GM12878 (cell line): ENCODE results near the gene NOL12.
"Not testable (repeated sequence)": the region's sequence is repeated elsewhere in the genome, so short reads cannot be mapped to it uniquely, and the experiment has no call there.

Experiments used
- ATF2 ChIP-seq: IDR thresholded peaks from 2 replicates; pipeline ENCODE4 v1.6.1; 2012; ENCODE audit warnings: low read length, inconsistent platforms
- CBFB ChIP-seq: IDR thresholded peaks from 2 replicates; pipeline ENCODE4 v1.6.1; 2016; ENCODE audit warnings: antibody characterized with exemption, low read depth
- CTCF ChIP-seq, 3 experiments: IDR thresholded peaks in 2 of 3; conservative IDR thresholded peaks in 1 of 3; 2 replicates each; pipeline ENCODE4 v1.5.1; 2011; ENCODE audit warnings: low read depth in 3 of 3, low read length in 3 of 3, mild to moderate bottlenecking in 3 of 3, control low read depth in 2 of 3, moderate library complexity in 2 of 3, inconsistent platforms in 1 of 3, mixed read lengths in 1 of 3; ENCODE audit not compliant: control insufficient read depth in 2 of 3, insufficient read depth in 1 of 3; ENCODE audit errors: extremely low read depth in 1 of 3
- E2F4 ChIP-seq: IDR thresholded peaks from 2 replicates; pipeline ENCODE4 v1.6.1; 2012; ENCODE audit warnings: low read depth, low read length, improper control_type of control experiment
- JUND ChIP-seq: IDR thresholded peaks from 2 replicates; pipeline ENCODE4 v1.6.1; 2012; ENCODE audit warnings: low read depth, mild to moderate bottlenecking, low read length, improper control_type of control experiment, moderate library complexity
- MAX ChIP-seq: IDR thresholded peaks from 2 replicates; pipeline ENCODE4 v1.6.1; 2012; ENCODE audit warnings: low read depth, low read length, improper control_type of control experiment
- MEF2A ChIP-seq: IDR thresholded peaks from 2 replicates; pipeline ENCODE4 v1.6.1; 2011; ENCODE audit warnings: low read depth, mild to moderate bottlenecking, low read length, moderate library complexity; ENCODE audit not compliant: insufficient read depth
- NR2C2 ChIP-seq: IDR thresholded peaks from 2 replicates; pipeline ENCODE4 v1.6.1; 2011; ENCODE audit warnings: borderline replicate concordance, low read depth; ENCODE audit not compliant: control insufficient read depth, insufficient read length
- POLR2A ChIP-seq: IDR thresholded peaks from 2 replicates; pipeline ENCODE4 v1.6.1; 2011; ENCODE audit warnings: low read depth, mild to moderate bottlenecking, low read length
- POLR2AphosphoS2 ChIP-seq: IDR thresholded peaks from 2 replicates; pipeline ENCODE4 v1.6.1; 2011; ENCODE audit warnings: low read depth, mild to moderate bottlenecking, low read length, improper control_type of control experiment, moderate library complexity
- POLR2AphosphoS5 ChIP-seq: IDR thresholded peaks from 2 replicates; pipeline ENCODE4 v1.6.1; 2011; ENCODE audit warnings: mild to moderate bottlenecking, low read length, inconsistent platforms
- SREBF1 ChIP-seq: IDR thresholded peaks from 2 replicates; pipeline ENCODE4 v1.6.1; 2012; ENCODE audit warnings: mild to moderate bottlenecking, low read length
- TAF1 ChIP-seq: IDR thresholded peaks from 2 replicates; pipeline ENCODE4 v1.6.1; 2011; ENCODE audit warnings: mild to moderate bottlenecking, low read depth, low read length, borderline replicate concordance
- TF ChIP-seq, protein P1 (sequence below): fragments of 450-650 bp; IDR thresholded peaks from 2 replicates; pipeline ENCODE4 v1.6.1; 2017; ENCODE audit warnings: antibody characterized with exemption, mild to moderate bottlenecking, moderate library complexity

DNA sequence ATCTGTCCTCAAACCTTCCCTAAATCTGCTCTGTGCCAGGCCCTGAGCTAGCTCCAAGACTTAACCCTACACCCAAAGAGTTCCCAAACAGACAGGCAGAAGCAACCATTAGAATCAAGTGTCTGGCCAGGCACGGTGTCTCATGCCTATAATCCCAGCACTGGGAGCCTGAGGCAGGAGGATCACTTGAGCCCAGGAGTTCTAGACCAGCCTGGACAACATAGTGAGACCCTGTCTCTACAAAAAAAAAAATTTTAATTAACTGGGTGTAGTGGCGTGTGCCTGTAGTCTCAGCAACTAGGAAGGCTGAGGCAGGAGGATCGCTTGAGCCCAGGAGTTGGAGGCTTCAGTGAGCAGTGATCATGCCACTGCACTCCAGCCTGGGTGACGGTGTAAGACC lies 29.6 kb upstream of the NOL12 start:
- not testable (repeated sequence) for TF ChIP-seq POLR2AphosphoS2; E2F4; TAF1; ATF2; POLR2A; JUND; CBFB; NR2C2; POLR2AphosphoS5; CTCF (IDR thresholded peaks at IDR 0.05 in 2 of 3, conservative IDR thresholded peaks at IDR 0.05 in 1 of 3; ENCODE audit: control insufficient read depth in 2 of 3, extremely low read depth in 1 of 3, insufficient read depth in 1 of 3, low read depth in 3 of 3, low read length in 3 of 3); SREBF1; MEF2A; MAX
- TF ChIP-seq, protein P1, sequence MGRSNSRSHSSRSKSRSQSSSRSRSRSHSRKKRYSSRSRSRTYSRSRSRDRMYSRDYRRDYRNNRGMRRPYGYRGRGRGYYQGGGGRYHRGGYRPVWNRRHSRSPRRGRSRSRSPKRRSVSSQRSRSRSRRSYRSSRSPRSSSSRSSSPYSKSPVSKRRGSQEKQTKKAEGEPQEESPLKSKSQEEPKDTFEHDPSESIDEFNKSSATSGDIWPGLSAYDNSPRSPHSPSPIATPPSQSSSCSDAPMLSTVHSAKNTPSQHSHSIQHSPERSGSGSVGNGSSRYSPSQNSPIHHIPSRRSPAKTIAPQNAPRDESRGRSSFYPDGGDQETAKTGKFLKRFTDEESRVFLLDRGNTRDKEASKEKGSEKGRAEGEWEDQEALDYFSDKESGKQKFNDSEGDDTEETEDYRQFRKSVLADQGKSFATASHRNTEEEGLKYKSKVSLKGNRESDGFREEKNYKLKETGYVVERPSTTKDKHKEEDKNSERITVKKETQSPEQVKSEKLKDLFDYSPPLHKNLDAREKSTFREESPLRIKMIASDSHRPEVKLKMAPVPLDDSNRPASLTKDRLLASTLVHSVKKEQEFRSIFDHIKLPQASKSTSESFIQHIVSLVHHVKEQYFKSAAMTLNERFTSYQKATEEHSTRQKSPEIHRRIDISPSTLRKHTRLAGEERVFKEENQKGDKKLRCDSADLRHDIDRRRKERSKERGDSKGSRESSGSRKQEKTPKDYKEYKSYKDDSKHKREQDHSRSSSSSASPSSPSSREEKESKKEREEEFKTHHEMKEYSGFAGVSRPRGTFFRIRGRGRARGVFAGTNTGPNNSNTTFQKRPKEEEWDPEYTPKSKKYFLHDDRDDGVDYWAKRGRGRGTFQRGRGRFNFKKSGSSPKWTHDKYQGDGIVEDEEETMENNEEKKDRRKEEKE: not testable (repeated sequence)
